Esophagus muscularis mucosa (tissue), 4 donors: ENCODE data around the gene GRK5.

Experiments
- CTCF ChIP-seq, 3 experiments: fragments of 200-600 bp in 2 of 3; fragments of 450-650 bp in 1 of 3; sonication (generic) in 2 of 3; IDR thresholded peaks; one replicate each; pipeline ENCODE4 v1.5.1; 2017 to 2019; ENCODE audit warnings: antibody characterized with exemption in 3 of 3, mild to moderate bottlenecking in 2 of 3, moderate library complexity in 1 of 3
- EP300 ChIP-seq: sonication (generic); formaldehyde crosslinking; IDR thresholded peaks from one replicate; pipeline ENCODE4 v1.6.1; 2017; ENCODE audit warnings: antibody characterized with exemption
- POLR2A ChIP-seq: fragments of 450-650 bp; IDR thresholded peaks from one replicate; pipeline ENCODE4 v1.6.1; 2017; ENCODE audit warnings: antibody characterized with exemption, moderate library complexity, mild to moderate bottlenecking, low read depth
- POLR2AphosphoS5 ChIP-seq, 2 donors: sonication (generic); formaldehyde crosslinking; IDR thresholded peaks; one replicate each; pipeline ENCODE4 v1.6.1; 2017; ENCODE audit warnings: antibody characterized with exemption in 2 of 2

GRCh38 chr10:119494236-119495020, 287.1 kb downstream of the GRK5 start:
- TF ChIP-seq CTCF (IDR thresholded peaks at IDR 0.05) = no peak
- TF ChIP-seq POLR2AphosphoS5 (IDR thresholded peaks at IDR 0.05) = no peak
- no peak for TF ChIP-seq POLR2A
- TF ChIP-seq EP300 = no peak
